ENCODE data around the gene PDCD1.
"Not testable (repeated sequence)": the region's sequence is repeated elsewhere in the genome, so short reads cannot be mapped to it uniquely, and the experiment has no call there.

GRCh38 chr2:241833756-241834526, 24.8 kb downstream of the PDCD1 start:
- not testable (repeated sequence) for TF ChIP-seq POLR2AphosphoS5 (IDR thresholded peaks at IDR 0.05; ENCODE audit: low read depth); CTCF (IDR thresholded peaks at IDR 0.05; ENCODE audit: insufficient read depth, low read length); REST (IDR thresholded peaks at IDR 0.05; ENCODE audit: insufficient replicate concordance, low read depth); GABPA (IDR thresholded peaks at IDR 0.05; ENCODE audit: low read depth); SPI1 (IDR thresholded peaks at IDR 0.05; ENCODE audit: borderline replicate concordance, low read depth)

Data from HL-60 (cell line).